Measurements from ENCODE around the gene RAB20. TPM values are rescaled to one million over a fixed set of nuclear protein-coding genes. Genes with fewer than 3 reads are reported as not detected.

RAB20 gene
- total RNA-seq, 1 experiment from 2014 or later, result 12.3 TPM

- Histone ChIP-seq H3K4ac (ENCODE audit: low read depth, low read length) (no peak overlapping the region), H2BK120ac (ENCODE audit: low read depth, low read length, poor library complexity, severe bottlenecking) (no peak overlapping the region), H3K27ac (ENCODE audit: insufficient read length, low read depth, low read length) (no peak overlapping the region), H3K27me3 (ENCODE audit: insufficient read depth, low read length) (no peaks in the 10 kb centered on the region), H2BK20ac (ENCODE audit: low read depth, low read length, poor library complexity, severe bottlenecking) (no peak overlapping the region), H2BK15ac (ENCODE audit: low read depth, low read length) (no peak overlapping the region), H4K8ac (replicated peaks; ENCODE audit: insufficient read length, low read depth, low read length) (no peak overlapping the region), H3K9ac (ENCODE audit: extremely low read depth, insufficient read length, low read length) (no peak overlapping the region), H3K18ac (ENCODE audit: insufficient read length, low read depth, low read length) (no peak overlapping the region), H2AK5ac (ENCODE audit: insufficient read length, low read length) (no peak overlapping the region), H4K20me1 (ENCODE audit: control insufficient read depth, insufficient read depth, insufficient read length) (no peaks in the 10 kb centered on the region), H4K5ac (ENCODE audit: insufficient read length, low read depth, low read length) (no peak overlapping the region), H3K23ac (ENCODE audit: insufficient read length, low read depth, low read length) (no peak overlapping the region), H3T11ph (ENCODE audit: low read length) (no peak overlapping the region), H4K91ac (ENCODE audit: insufficient read length, low read depth, low read length) (no peak overlapping the region), H3K56ac (ENCODE audit: insufficient read length, low read depth, low read length) (no peak overlapping the region), H3K23me2 (ENCODE audit: insufficient read length, low read depth, low read length, poor library complexity, severe bottlenecking) (no peaks in the 10 kb centered on the region), H2BK5ac (ENCODE audit: insufficient read length, low read length) (no peak overlapping the region), H3K79me1 (ENCODE audit: insufficient read depth, low read depth, low read length, poor library complexity, severe bottlenecking) (peaks cover 4% of the 10 kb centered on the region), H2AFZ (ENCODE audit: low read length) (no peak overlapping the region), H3K14ac (ENCODE audit: insufficient read depth, low read length) (no peak overlapping the region), H2BK12ac (ENCODE audit: insufficient read length, low read depth, low read length) (no peak overlapping the region), H3K4me1 (ENCODE audit: insufficient read depth, low read length) (peaks cover 2% of the 10 kb centered on the region; the same call in 1 of the 2 replicates), H3K79me2 (ENCODE audit: insufficient read depth, low read length) (peaks cover 3% of the 10 kb centered on the region; the same call in 1 of the 2 replicates), H3K9me3 (ENCODE audit: control insufficient read depth, low read depth, low read length) (no peaks in the 10 kb centered on the region), H3K4me2 (ENCODE audit: insufficient read depth, insufficient read length, low read length) (no peak overlapping the region)
- peaks cover 0 to 21% (median 4%) of the 10 kb centered on the region in 3 experiments; a peak in 3 of 7 replicates for H3K36me3 Mint-ChIP-seq (ENCODE audit: insufficient read depth in 1 of 3, low read depth in 3 of 3)
- no peaks in the 10 kb centered on the region for H3K27me3 Mint-ChIP-seq (ENCODE audit: low read depth)
- H3K27ac Mint-ChIP-seq, result peak overlapping the region in 2 of 3 experiments; percentile 56 to 59; a peak in 2 of 7 replicates
- no peak for DNase-seq
- WGBS (ENCODE audit: extremely low coverage, insufficient read length, low lambda C conversion rate), result no CpG with 5 or more reads among the region's 5 CpGs
- no peak for TF ChIP-seq CTCF (conservative IDR thresholded peaks at IDR 0.05)
- H3K9me3 Mint-ChIP-seq, result no peaks in the 10 kb centered on the region
- H3K4me3 Mint-ChIP-seq, result no peak overlapping the region
- peaks cover 20 to 28% of the 10 kb centered on the region in 2 experiments for H3K4me1 Mint-ChIP-seq
These were observed 38.8 kb downstream of the RAB20 start for GRCh38 chr13:110522721-110523120.
